SU-DHL-6 (cell line): ENCODE data around the gene ZMYND8.
"Not testable (repeated sequence)": the region's sequence is repeated elsewhere in the genome, so short reads cannot be mapped to it uniquely, and the experiment has no call there.

Experiments
- H2AFZ ChIP-seq: fragments of 200-600 bp; sonication (generic); 2 replicates; pipeline ENCODE4 v1.6.1; 2014; ENCODE audit warnings: low read depth, mild to moderate bottlenecking, moderate library complexity, mixed read lengths, antibody characterized with exemption, low read length; ENCODE audit not compliant: severe bottlenecking
- H3F3A ChIP-seq: fragments of 200-600 bp; shearing (Covaris generic); 2 replicates; pipeline ENCODE4 v1.6.0; 2016; ENCODE audit warnings: antibody characterized with exemption, mild to moderate bottlenecking; ENCODE audit not compliant: insufficient read depth
- H3K27ac ChIP-seq: fragments of 200-600 bp; sonication (generic); 2 replicates; pipeline ENCODE4 v1.5.1; 2016; ENCODE audit warnings: low read depth, mild to moderate bottlenecking, low read length, moderate library complexity, mixed read lengths
- H3K27me3 ChIP-seq: fragments of 200-600 bp; sonication (generic), shearing (Covaris generic); 2 replicates; pipeline ENCODE4 v1.6.0; 2014; ENCODE audit warnings: mild to moderate bottlenecking, low read length
- H3K36me3 ChIP-seq: fragments of 200-600 bp; sonication (generic); 2 replicates; pipeline ENCODE4 v1.6.1; 2014; ENCODE audit warnings: mild to moderate bottlenecking, low read length, mixed read lengths
- H3K4me2 ChIP-seq: fragments of 300-600, 200-600 bp; shearing (Covaris generic), sonication (generic); 2 replicates; pipeline ENCODE4 v1.6.0; 2014; ENCODE audit warnings: low read length, low read depth, mild to moderate bottlenecking; ENCODE audit not compliant: poor library complexity, severe bottlenecking
- H3K4me3 ChIP-seq: fragments of 200-600 bp; sonication (generic); 2 replicates; pipeline ENCODE4 v1.5.1; 2014; ENCODE audit warnings: antibody characterized with exemption, low read length, mild to moderate bottlenecking, mixed read lengths; ENCODE audit not compliant: insufficient read depth, poor library complexity, severe bottlenecking
- H3K79me2 ChIP-seq: fragments of 200-600 bp; sonication (generic); 2 replicates; pipeline ENCODE4 v1.6.1; 2014; ENCODE audit warnings: mild to moderate bottlenecking, low read length, moderate library complexity; ENCODE audit not compliant: insufficient read depth
- H3K9ac ChIP-seq: fragments of 200-600 bp; sonication (generic); 2 replicates; pipeline ENCODE4 v1.7.0; 2014; ENCODE audit warnings: mild to moderate bottlenecking, low read length
- H3K9me2 ChIP-seq: fragments of 200-600 bp; sonication (generic); replicated peaks from 2 replicates; pipeline ENCODE4 v1.6.1; 2014; ENCODE audit warnings: low read length; ENCODE audit not compliant: insufficient read depth
- H3K9me3 ChIP-seq: fragments of 200-600 bp; sonication (generic); 2 replicates; pipeline ENCODE4 v1.6.1; 2014; ENCODE audit warnings: low read length, mixed read lengths; ENCODE audit not compliant: insufficient read depth
- H4K20me1 ChIP-seq: fragments of 200-600 bp; sonication (generic); 2 replicates; pipeline ENCODE4 v1.6.1; 2014; ENCODE audit warnings: low read depth, mild to moderate bottlenecking, antibody characterized with exemption, low read length, moderate library complexity, mixed read lengths
- EZH2phosphoT487 ChIP-seq: fragments of 200-600 bp; sonication (generic), shearing (Covaris generic); conservative IDR thresholded peaks from 2 replicates; pipeline ENCODE4 v1.6.1; 2018; ENCODE audit warnings: mild to moderate bottlenecking, antibody characterized with exemption, low read length, moderate library complexity, mixed read lengths
- TF ChIP-seq, protein P1 (sequence below): fragments of 200-600 bp; sonication (generic); IDR thresholded peaks from one replicate; pipeline ENCODE4 v1.5.1; 2017; ENCODE audit warnings: antibody characterized with exemption, mild to moderate bottlenecking, low read length, moderate library complexity; ENCODE audit not compliant: insufficient read depth, poor library complexity, severe bottlenecking

Gene ZMYND8

DNA sequence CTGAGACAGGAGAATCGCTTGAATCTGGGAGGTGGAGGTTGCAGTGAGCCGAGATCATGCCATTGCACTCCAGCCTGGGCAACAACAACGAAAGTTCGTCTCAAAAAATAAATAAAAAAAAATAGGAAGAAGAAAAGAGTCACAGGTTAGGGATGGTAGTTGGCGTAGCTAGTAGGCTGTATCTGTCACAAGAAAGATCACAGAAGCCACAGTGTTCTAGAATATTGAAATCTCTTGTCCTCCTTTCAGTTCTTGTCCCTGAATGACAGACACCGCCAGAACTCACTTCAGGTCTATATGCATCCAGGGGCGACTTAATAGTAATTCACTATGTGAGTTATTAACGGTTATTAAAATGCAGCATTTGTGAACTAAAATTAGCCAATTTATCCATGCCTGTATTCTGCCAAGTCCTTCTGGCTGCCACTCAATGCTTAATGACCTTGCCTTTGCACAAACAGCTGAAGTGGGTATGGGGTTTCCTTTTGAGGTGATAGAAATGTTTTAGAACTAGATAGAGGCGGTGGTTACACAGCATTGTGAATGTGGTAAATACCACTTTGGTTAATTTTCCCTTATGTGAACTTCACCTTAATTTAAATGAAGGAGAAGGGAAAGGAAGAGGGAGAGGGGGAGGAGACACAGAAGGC lies 41.3 kb upstream of the ZMYND8 start:
- Histone ChIP-seq H3K4me3 (no peak overlapping the region), H3K27me3 (no peaks in the 10 kb centered on the region), H3K36me3 (peaks cover 29% of the 10 kb centered on the region), H3K9me2 (no peaks in the 10 kb centered on the region), H3K9me3 (no peaks in the 10 kb centered on the region), H3F3A (peaks cover 43% of the 10 kb centered on the region), H2AFZ (no peak overlapping the region), H4K20me1 (no peaks in the 10 kb centered on the region), H3K9ac (no peak overlapping the region), H3K27ac (peak overlapping the region; percentile 52), H3K79me2 (peaks cover 16% of the 10 kb centered on the region), H3K4me2 (no peak overlapping the region)
- TF ChIP-seq, protein P1, sequence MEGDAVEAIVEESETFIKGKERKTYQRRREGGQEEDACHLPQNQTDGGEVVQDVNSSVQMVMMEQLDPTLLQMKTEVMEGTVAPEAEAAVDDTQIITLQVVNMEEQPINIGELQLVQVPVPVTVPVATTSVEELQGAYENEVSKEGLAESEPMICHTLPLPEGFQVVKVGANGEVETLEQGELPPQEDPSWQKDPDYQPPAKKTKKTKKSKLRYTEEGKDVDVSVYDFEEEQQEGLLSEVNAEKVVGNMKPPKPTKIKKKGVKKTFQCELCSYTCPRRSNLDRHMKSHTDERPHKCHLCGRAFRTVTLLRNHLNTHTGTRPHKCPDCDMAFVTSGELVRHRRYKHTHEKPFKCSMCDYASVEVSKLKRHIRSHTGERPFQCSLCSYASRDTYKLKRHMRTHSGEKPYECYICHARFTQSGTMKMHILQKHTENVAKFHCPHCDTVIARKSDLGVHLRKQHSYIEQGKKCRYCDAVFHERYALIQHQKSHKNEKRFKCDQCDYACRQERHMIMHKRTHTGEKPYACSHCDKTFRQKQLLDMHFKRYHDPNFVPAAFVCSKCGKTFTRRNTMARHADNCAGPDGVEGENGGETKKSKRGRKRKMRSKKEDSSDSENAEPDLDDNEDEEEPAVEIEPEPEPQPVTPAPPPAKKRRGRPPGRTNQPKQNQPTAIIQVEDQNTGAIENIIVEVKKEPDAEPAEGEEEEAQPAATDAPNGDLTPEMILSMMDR, result no peak
- no peak for TF ChIP-seq EZH2phosphoT487

DNA sequence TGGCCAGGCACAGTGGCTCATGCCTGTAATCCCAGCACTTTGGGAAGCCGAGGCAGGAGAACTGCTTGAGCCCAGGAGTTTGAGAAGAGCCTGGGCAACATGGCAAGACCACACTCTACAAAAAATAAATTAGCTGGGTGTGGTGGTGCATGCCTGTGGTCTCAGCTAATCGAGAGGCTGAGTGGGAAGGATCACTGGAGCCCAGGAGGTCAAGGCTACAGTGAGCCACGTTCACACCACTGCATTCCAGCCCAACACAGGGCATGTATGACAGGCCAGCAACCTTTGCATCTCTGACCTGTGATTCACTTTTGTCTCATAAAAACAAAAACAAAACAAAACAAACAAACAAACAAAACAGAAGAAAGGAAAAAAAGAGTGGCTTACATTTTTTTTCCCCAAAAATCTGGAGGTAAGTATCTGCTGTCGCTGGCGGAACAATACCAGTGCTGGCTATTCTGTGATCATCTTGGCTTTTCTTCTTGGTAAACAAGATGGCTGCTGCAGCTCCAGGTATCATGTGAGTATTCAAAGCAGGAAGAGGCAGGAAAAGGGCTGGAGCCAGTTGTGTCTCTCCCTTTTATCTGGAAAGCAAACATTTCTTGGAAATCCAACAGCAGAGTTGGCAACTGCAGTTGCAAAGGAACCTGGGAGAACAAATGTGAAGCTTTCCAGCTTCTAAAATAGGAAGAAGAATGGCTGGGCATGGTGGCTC lies 40.4 kb upstream of the ZMYND8 start:
- Histone ChIP-seq H3K9ac (no peak overlapping the region), H3K9me3 (no peaks in the 10 kb centered on the region), H3K9me2 (no peaks in the 10 kb centered on the region), H3K36me3 (peaks cover 29% of the 10 kb centered on the region), H4K20me1 (no peaks in the 10 kb centered on the region), H2AFZ (no peak overlapping the region), H3K4me3 (no peak overlapping the region), H3K27ac (no peak overlapping the region), H3F3A (peaks cover 49% of the 10 kb centered on the region), H3K4me2 (no peak overlapping the region), H3K79me2 (peaks cover 10% of the 10 kb centered on the region), H3K27me3 (no peaks in the 10 kb centered on the region)
- TF ChIP-seq, protein P1, result no peak
- no peak for TF ChIP-seq EZH2phosphoT487

DNA sequence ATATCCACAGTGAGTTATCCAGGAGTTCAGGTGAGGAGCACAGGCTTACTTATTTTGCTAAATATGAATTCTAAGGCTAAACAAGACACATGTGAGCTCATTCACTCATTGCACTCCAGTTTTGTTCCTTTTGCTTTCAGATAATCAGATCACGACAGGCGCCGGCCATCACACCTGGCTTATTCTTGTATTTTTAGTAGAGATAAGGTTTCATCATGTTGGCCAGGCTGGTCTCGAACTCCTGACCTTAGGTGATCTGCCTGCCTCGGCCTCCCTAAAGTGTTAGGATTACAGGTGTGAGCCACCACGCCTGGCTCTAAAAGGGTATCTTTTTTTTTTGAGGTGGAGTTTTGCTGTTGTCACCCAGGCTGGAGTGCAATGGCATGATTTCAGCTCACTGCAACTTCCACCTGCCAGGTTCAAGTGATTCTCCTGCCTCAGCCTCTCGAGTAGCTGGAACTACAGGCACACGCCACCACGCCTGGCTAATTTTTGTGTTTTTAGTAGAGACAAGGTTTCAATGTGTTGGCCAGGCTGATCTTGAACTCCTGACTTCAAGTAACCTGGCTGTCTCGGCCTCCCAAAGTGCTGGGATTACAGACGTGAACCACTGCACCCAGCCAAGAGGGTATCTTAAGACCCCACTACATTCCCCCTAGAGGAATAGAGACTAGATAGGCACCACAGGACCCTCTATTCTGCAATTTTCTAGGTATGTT lies 37.5 kb upstream of the ZMYND8 start:
- not testable (repeated sequence) for H2AFZ ChIP-seq, H3K4me3 ChIP-seq, H3K9me3 ChIP-seq, H3K9me2 ChIP-seq, H3K27me3 ChIP-seq, H3K4me2 ChIP-seq, H3K9ac ChIP-seq, H3K79me2 ChIP-seq, H4K20me1 ChIP-seq
- H3F3A ChIP-seq, result peaks cover 45% of the 10 kb centered on the region
- H3K36me3 ChIP-seq, result peaks cover 15% of the 10 kb centered on the region
- peak overlapping the region; percentile 93 for H3K27ac ChIP-seq
